GM18526 (cell line): ENCODE results near the gene DNAAF1.

Source experiments
- POLR2A ChIP-seq: IDR thresholded peaks from 3 replicates; pipeline ENCODE4 v1.6.1; 2011; ENCODE audit not compliant: insufficient read length; ENCODE audit errors: extremely low read depth

Gene DNAAF1

DNA sequence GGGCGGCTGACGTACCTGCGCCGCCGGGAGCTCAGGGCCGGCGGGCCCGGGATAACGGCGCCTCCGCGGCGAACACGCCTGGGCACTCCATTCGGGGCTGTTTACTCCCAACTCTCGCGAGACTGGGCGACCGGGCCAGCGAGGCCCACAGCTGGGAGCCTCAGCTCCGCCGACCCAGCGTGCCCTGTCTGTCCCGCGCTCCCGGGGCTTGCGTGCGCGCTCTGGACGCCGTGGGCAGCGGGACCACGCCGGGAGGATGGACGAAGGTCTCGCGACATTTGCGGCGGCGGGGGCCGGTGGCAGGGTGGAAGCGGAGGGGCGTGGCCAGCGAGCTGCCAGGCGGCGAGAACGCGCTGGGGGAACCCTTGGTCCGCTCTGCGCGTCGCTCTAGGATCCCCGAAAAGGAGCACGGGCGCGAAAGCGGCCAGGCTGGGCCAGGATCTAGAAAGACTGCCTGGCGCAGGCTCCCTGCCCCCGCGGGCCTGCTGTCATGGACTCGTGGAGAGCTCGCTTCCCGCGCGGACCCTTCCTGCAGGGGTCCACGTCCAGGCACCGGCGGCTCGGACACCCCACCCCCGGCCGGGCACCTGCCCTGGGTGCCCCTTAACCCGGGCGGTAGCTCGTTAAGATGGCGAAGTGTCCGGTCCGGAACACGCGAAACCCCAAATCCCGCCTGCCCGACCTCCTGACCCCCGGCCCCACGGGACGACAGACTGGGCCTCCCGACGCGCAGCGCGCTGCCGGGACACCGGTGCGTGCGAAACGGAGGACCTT lies 28.2 kb upstream of the DNAAF1 start, which contains the start of gene MBTPS1:
Gene MBTPS1 (minus strand): TSS at position 223 of the 774 bp plus-strand sequence. CDS start 15,159 bp downstream, outside the sequence.
- peak; percentile 78 for TF ChIP-seq POLR2A

DNA sequence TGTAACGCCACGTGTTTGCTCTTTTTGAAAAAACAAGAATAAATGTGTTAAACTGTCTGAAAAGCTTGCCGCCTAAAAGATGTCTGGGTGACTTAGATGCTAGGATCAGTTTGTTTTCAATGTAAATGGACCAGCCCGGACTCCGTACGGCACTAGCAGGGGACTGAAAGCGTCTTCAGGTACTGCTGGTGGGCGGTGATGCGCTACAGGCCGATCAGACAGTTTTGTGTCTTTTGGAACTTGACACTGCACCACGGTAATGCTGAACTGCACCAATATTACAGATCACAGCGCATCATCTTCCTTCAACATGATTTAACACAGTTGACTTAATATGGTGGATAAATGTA lies 27.6 kb upstream of the DNAAF1 start:
- no peak for TF ChIP-seq POLR2A

DNA sequence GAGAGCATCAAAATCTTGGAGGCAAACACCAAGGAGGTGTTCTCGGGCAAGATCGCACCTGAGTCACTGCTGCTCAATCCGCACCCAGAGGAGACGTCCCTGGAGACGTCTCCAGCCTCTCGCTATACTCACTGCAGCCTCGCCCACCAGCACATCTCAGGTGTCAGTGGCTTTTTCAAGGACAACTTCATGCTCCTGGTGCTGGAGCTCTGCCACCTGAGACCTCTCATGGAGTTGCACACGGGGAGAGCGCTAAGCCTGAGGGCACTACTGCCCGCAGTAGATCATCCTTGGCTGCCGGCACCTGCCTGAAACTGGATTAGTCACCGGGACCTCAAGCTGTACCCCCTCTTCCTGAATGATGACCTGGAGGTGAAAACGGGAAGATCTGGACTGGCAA lies 25.7 kb upstream of the DNAAF1 start:
- no peak for TF ChIP-seq POLR2A

DNA sequence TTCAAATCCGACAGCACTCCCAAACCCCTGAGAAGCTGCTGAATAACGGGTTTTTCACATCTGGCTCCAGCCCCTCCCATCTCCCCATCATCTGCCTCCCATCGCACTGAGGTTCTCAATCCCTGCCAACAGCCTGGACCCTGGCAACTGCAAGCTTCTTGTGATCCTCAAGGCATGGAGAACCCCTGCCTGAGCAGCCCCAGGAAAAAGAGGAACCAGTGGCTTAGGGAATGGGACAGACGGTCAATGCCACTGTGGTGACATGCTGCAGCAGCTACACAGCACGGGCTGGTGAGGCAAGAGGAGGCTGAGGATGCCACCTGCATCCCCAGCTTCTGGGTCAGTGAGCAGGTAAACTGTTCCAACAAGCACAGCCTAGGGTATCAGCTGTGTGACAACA lies 25.1 kb upstream of the DNAAF1 start:
- TF ChIP-seq POLR2A = no peak

GRCh38 chr16:84121007-84121406 lies 24.1 kb upstream of the DNAAF1 start:
- no peak for TF ChIP-seq POLR2A

GRCh38 chr16:84124257-84125073 lies 20.6 kb upstream of the DNAAF1 start:
- TF ChIP-seq POLR2A = no peak

DNA sequence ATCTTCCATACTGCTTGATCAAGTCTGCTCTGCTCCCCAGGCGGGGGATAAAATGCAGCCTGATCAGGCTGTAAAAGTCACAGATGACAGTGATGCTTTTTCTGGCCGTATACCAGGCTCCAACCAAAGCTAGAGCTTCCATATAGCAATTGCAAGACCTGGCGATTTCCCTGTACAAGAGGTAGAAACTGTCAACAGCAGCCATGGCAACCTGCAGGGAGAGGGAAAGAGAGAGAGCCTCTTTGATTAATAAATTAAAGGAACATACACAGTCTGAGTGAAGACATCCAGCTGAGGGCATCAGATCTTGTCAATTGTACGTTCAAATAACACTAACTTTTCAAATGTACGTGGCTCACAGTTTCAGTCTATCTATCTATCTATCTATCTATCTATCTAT lies 14.0 kb upstream of the DNAAF1 start:
- TF ChIP-seq POLR2A = no peak

DNA sequence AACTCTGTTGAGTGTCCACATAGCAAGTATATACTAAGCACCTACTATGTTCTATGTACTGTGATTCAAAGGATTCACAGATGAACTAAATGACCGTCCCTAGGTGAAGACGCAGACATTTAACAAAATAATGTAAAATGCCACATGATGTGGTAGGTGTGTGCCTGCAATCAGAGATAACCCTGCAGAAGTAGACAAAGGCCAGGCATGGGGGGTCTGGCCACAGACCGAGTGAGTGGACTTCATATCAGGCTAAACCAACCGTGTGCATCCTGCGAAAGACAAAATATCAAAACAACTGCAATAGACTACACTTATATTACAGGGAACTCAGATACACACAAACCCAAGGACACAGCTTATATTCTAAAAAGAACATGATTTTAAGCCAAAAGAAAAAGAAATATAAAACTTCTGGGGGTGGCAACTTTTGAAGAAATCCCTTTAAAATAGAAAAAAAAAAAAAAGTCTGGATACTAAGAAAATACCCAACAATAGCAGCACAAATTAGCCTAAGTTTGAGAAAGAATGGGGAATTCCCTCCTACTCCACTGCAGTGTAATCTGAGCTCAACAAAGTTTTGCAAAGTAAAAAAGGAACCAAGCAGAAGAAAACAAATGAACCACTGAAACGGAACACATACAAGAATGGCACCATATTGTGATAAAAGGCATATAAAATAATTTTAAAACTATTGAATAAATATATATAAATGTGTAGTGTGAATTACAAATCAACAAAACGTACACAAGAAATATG lies 12.4 kb upstream of the DNAAF1 start:
- no peak for TF ChIP-seq POLR2A

GRCh38 chr16:84136331-84137125 lies 8.6 kb upstream of the DNAAF1 start:
- TF ChIP-seq POLR2A = no peak

GRCh38 chr16:84137287-84137686 lies 7.8 kb upstream of the DNAAF1 start:
- TF ChIP-seq POLR2A = no peak

- TF ChIP-seq POLR2A = no peak
Measured at GRCh38 chr16:84137769-84138357, 7.2 kb upstream of the DNAAF1 start.

DNA sequence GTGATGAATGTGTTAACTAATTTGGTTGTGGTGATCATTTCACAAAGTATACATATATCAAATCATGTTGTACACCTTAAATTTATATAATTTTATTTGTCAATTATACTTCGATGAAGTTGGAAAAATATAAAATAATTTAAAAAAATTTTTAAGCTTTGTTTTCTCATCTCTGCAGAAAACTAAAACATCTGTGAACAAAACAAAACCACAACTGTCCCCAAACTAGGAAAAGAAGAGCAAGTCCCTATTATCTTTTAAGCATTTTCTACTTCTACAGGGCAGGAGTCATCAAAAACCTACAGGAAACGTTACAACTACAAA lies 6.6 kb upstream of the DNAAF1 start:
- TF ChIP-seq POLR2A = no peak

DNA sequence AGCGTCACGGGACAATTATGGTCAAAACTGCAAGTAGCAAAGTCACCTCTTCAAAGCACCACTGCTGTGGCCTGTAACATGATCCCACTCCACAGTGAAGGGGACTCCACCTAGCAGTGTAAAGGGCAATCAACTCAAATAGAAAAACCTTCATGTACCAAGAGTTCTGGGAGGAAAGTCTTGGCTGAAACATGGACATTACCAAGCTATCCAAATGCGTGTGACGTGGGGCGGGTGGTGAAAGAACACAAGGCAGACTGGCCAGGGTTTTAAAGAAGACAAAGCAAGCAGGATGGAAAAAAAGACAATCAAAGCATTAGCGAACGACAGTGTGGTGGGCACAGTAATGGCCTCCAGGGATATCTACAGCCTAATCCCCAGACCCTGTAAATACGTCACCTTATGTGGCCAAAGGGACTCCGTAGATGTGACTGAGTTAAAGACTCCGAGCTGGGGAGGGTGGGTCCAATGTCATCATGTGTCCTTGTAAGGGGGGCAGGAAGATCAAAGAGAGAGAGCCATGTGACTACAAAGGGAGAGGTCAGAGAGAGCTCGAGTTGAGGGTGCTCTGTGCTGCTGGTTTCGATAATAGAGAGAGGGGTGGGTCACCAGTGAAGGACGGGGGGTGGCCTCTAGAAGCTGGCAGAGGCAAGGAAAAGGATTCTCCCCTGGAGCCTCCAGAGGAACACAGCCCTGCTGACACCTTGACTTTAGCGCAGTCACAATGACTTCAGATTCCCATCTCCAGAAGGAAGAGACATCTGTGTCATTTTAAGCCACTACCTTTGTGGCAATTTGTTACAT lies 6.1 kb upstream of the DNAAF1 start:
- TF ChIP-seq POLR2A = no peak
